NCI-H82 treated with DMSO at 0.1 percent for 48 hours (cell line): ENCODE results near the gene COL19A1.
A peak's percentile ranks its signal among the peaks of the same experiment; 100 is the strongest.

Source experiments
- DNase-seq: peaks from one replicate; lab custom pipeline; 2025; ENCODE audit not compliant: unreplicated experiment; lab: John Stamatoyannopoulos, UW

COL19A1 gene

DNA sequence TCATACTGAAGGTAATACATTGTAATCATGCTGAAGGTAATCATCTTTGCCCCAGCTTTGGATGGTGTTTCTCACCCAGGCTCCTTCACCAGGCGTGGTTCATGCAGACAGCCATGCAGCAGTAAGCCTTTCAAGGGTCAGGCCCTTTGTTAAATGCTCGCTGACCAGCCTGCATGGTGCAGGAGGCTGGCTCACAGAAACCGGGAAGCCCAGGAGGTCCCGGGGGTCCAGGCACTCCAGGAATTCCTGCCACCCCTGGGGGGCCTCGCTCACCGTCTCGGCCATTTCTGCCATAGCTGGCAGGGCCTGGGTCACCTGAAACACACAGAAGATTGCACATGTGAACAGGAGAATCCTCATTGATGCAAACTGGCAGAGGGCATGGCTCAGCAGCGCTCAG lies 350.4 kb downstream of the COL19A1 start:
- no peak for DNase-seq

DNA sequence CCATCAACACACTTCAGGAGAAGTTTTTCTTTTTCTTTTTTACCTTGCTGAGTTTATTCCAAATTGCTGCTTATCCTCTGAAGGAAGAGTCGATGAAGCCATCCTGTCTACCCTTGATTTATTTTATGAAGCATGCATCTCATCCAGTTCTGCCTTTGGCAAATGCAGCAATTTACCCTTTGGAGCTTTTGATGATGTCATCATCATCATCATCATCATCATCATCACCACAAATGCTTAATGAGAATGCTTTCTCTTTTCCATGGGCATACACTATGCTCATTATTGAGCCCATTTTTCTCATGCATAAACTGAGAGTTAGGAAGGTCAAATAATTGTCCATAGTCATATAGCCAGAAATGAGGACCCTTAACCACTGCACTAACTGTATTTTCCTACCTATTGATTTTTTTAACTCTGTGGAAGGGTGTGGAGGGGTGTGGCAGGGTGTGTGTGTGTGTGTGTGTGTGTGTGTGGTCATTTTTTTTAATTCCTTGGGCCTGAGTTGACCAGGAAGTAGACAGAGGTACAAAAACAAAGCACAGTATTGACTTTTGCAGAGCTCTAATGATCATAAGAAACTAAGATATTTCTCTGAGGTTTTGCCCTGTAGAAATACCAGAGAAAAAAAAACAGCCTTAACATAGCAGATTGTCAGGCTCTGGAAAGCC lies 353.7 kb downstream of the COL19A1 start:
- no peak for DNase-seq

- peak; percentile 0 for DNase-seq
Measured at GRCh38 chr6:70221025-70221714, 354.8 kb downstream of the COL19A1 start.

DNA sequence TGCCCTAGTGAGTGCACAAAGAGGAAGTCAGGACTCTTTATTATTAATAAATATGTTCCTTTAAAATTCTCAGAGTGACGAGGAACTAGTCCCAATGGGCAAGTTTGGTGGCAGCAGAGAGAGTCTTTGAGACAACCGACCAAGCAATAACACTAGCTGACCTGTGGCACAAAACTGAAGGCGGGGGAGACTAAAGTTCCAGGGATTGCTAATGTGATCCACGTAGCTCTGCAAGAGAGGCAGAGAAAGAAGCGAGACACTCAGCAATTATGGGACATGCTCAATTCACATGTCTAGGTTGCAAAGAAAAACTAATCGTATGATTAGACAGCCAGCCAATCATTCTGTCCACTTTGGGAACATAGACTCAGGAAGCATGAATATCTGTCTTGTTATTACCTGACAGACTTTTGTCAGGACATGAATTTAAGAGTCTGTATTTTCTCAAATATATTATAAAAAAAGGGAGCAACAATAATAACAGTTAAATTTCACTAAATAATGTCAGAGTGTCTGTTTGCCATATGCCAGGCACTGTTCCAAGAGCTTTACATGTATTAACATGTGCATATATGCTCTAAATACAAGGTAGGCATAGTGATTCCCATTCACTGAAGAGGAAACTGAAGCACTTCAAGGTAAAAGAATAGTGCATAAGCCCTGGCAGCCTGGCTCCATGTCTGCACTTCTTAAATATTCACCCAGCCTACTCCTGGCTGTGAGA lies 355.5 kb downstream of the COL19A1 start:
- no peak for DNase-seq

- no peak for DNase-seq
Measured at GRCh38 chr6:70222439-70222749, 356.0 kb downstream of the COL19A1 start.

DNA sequence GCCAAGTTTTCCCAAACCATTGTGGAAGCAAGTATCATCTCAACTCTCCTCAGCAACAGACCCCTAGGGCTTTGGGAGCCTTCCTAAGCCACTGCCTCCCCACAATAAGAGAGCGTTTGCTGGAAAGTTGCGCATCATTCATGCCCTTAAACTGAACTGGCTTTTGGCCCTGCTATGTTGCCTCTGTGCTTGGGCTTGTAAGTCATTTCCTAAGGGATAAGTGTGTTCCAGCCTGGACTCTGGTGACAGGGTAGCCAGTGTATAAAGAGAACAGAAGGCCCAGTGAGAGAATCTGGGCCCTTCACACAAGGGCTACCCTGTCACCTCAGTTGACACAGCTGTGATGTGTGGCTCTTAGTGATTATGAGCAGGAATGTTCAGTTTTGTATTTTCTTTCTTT lies 358.7 kb downstream of the COL19A1 start:
- peak; percentile 2 for DNase-seq

DNA sequence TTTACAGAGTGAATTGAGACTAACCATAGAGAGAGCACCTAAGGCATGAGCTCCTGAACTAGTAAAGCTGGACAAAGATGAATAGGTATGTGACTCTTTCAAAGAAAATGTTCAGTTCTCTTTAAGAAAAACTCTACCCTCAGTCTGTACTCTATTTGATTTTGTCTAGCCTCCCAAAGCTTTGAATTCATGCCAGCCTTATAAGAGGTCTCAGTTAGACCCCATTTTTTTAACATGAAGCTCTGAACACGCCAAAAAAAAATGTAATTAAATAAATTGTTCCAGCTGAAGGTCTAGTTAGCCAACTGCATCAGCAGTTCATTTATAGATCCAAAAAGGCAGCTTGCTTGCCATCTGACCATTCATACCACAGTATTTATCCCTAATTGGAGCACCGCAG lies 365.0 kb downstream of the COL19A1 start:
- DNase-seq, result no peak

DNA sequence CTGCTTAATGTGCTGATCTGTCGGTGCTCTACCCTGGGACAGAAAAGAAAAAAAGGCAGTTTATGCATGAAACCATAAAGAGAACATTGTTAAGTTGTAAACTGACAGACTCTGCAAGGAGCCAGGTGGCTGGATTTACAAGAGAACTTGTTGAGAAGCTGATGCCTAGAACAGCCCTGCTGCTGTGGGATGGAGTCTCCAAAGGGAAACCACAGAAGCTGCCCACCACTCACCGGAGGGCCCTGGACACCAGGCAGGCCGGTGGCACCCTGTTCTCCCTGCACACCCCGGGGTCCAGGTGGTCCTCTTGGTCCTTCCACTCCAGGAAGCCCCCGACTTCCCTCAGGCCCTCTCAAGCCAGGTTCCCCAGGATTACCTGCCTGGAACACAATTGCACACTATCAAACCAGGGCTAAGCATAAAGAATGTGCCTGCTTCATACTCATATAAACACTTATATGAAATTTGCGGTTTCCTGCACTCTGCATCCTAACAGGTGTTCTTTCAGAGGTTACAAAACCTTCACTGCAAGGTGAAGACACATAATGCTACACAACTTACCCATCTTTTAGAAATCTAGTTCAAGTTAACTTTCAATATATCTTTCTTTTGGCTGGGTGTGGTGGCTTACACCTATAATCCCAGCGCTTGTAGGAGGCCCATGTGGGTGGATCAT lies 368.3 kb downstream of the COL19A1 start:
- DNase-seq, result no peak

DNA sequence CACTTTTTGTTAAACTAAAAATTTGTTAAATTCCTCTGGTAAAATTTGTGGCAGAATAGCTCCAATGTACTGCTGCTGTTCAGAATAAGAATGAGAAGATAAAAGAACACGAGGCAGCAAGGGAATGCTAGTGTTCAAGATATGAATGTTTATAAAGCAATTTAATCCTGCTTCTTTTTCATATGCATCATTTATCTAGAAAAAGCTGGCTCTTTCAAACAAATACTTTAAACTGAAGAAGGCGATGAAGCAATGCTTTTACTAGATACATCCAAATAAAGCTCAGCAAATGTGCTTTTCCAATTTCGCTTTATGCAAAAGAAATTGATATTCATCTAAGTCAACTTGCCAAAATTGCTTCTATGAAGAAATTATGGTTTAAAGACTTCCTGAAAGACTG lies 370.0 kb downstream of the COL19A1 start:
- no peak for DNase-seq

- DNase-seq, result no peak
Measured at GRCh38 chr6:70241031-70241430, 374.7 kb downstream of the COL19A1 start.

DNA sequence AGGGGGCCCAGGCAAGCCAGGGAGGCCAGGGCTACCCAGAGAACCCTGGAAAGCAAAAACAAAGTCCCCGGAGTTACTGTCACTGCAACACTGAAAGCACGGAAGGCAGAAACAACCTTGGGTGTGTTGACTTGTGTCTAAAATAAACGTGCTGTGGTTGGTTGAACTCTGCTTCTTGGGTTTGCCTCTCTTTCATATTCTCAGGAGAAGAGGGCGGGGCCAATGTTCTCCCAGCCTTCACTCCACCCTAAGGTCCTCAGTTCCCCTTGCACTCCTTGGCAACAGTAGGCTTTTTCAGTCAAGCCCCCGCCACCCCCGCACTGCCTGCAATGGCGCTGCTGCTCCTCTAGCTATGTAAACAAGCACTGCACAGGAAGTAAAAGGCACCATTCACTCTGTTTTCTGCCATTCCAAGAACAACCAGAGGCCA lies 375.6 kb downstream of the COL19A1 start:
- no peak for DNase-seq

- DNase-seq, result no peak
Measured at GRCh38 chr6:70246118-70246517, 379.8 kb downstream of the COL19A1 start.

- DNase-seq, result no peak
Measured at GRCh38 chr6:70252604-70253003, 386.2 kb downstream of the COL19A1 start.

GRCh38 chr6:70253923-70254322 lies 387.6 kb downstream of the COL19A1 start:
- DNase-seq, result peak; percentile 34

DNA sequence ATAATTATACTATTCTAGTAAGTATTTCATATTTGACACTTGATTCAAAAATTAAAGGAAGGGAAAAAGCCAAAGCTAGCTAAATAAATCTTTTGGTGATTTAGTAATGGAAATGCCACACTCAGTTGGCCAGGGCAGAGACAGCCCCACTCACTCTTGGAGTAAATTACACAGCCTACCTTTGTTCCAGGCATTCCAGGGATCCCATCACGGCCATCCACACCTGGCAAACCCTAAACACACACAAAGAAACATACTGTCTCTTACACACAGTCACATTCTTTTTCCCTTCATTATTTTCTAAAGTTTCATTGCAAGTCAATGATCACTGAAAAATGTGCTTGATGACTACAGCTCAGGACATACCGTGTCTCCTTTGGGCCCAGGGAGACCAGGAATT lies 388.4 kb downstream of the COL19A1 start:
- no peak for DNase-seq

- no peak for DNase-seq
Measured at GRCh38 chr6:70257768-70258273, 391.5 kb downstream of the COL19A1 start.

DNA sequence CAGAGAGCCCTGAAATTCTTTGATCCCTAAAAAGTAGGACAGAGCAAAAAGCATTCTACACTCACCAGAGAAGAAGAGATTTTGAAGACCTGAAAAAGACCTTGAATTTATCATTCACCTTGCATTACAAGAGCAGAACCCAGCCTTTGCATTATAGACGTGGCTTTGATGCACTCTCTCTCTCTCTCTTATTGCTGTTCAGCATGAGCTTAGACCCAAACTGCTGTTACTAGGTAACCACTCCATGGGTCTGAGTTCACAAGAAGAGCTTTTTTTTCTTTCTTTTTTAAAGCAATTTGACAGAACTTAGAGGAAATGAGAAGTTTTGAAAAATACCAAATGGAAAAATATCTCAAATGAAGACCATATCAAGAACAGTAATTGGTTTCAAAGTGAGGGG lies 392.1 kb downstream of the COL19A1 start:
- DNase-seq, result no peak
